IgD-negative memory B cell (primary cell): ENCODE data around the gene SEMA3D. TPM values are rescaled to one million over a fixed set of nuclear protein-coding genes. Genes with fewer than 3 reads are reported as not detected.

Source experiments
- H3K27ac Mint-ChIP-seq, 3 donors: one replicate each; pipeline ENCODE4 v1.8.0; 2020 to 2022; ENCODE audit warnings: mild to moderate bottlenecking in 3 of 3, mixed read lengths in 3 of 3, moderate library complexity in 1 of 3
- H3K27me3 Mint-ChIP-seq: one replicate; pipeline ENCODE4 v1.8.0; 2021; ENCODE audit warnings: mixed read lengths
- H3K36me3 Mint-ChIP-seq: one replicate; pipeline ENCODE4 v1.8.0; 2020; ENCODE audit warnings: mild to moderate bottlenecking, mixed read lengths
- H3K4me1 Mint-ChIP-seq, 3 donors: one replicate each; pipeline ENCODE4 v1.8.0; 2020 to 2022; ENCODE audit warnings: mixed read lengths in 3 of 3, mild to moderate bottlenecking in 1 of 3
- H3K4me3 Mint-ChIP-seq, 4 donors: one replicate each; pipeline ENCODE4 v1.8.0; 2020 to 2022; ENCODE audit warnings: mild to moderate bottlenecking in 4 of 4, mixed read lengths in 4 of 4, moderate library complexity in 3 of 4
- H3K9me3 Mint-ChIP-seq, 3 donors: one replicate each; pipeline ENCODE4 v1.8.0; 2020 to 2021; ENCODE audit warnings: mixed read lengths in 3 of 3, mild to moderate bottlenecking in 1 of 3
- polyA plus RNA-seq: library from polyadenylated mRNA; unstranded; fragments of 300-500 nt; fragmentation: Illumina TruSeq; gene quantifications from one replicate; pipeline ENCODE4 v1.2.3, GENCODE V29; 2021

SEMA3D gene
- polyA plus RNA-seq, 1 donor from 2014 or later, result not detected

DNA sequence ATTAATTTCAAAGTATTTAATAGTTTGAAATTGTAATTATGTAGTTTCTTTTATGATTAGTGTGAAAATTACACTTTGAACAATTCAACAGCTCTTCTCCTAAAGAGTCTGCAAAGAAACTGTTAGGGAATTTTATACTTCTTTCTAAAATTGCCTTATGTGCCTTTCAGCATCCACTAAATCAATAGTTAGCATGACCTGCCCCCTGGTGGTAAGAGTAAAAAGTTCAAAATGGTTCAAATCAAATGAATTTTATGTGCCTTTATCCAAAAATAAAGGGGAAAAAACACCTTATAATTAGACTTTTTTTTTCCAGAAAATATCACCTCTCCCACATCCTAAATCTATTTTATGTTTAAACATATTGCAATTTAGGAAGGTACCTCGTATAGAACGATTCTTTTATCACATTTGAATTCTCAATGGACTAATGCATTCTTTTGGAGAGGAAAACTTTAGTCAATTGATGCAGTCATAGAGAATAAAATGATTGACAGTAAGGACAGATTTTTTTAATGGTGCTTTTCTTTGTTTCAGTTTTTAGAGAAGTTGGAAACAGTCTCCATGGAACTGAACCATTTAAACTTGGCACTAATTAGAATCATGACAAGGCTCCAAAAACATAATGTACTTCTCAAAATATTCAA lies 163.7 kb downstream of the SEMA3D start:
- H3K27ac Mint-ChIP-seq, result no peak overlapping the region
- no peaks in the 10 kb centered on the region for H3K4me1 Mint-ChIP-seq
- H3K9me3 Mint-ChIP-seq, result no peaks in the 10 kb centered on the region
- H3K36me3 Mint-ChIP-seq, result no peaks in the 10 kb centered on the region
- H3K4me3 Mint-ChIP-seq, result no peak overlapping the region
- H3K27me3 Mint-ChIP-seq, result no peaks in the 10 kb centered on the region

- no peaks in the 10 kb centered on the region for H3K36me3 Mint-ChIP-seq
- H3K4me1 Mint-ChIP-seq, result no peaks in the 10 kb centered on the region
- H3K27me3 Mint-ChIP-seq, result no peaks in the 10 kb centered on the region
- no peaks in the 10 kb centered on the region for H3K9me3 Mint-ChIP-seq
- no peak overlapping the region for H3K27ac Mint-ChIP-seq
- no peak overlapping the region for H3K4me3 Mint-ChIP-seq
Observed at GRCh38 chr7:85022064-85022697, 164.7 kb downstream of the SEMA3D start.

DNA sequence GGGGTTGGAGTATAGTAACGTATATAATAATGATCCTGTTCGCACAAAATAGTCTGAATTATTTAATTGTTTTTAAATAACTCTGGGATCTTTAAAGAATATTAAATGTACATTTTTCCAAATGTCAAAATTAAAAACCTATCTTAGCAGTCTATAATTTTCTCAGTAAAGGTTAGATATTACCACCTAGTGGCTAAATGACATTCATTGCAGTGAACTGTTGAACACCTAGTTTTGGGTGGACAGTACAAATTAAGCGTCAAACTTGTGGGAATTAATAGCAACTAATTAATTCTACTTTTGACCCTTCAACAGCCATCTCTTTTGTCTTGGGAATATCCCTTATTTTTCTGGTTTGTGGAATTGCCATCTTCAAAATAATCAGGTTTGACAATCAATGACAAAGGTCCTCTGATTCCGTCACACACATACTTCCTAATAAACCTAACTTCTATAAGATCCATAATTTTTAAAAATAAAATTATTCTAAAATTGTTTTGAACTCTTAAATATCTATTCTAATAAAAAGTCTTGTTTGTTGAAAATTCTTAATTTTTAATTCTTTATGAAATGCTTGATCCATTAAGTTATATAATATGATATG lies 165.7 kb downstream of the SEMA3D start:
- H3K27ac Mint-ChIP-seq, result no peak overlapping the region
- H3K36me3 Mint-ChIP-seq, result no peaks in the 10 kb centered on the region
- H3K9me3 Mint-ChIP-seq, result no peaks in the 10 kb centered on the region
- H3K4me1 Mint-ChIP-seq, result no peaks in the 10 kb centered on the region
- H3K27me3 Mint-ChIP-seq, result no peaks in the 10 kb centered on the region
- H3K4me3 Mint-ChIP-seq, result no peak overlapping the region

GRCh38 chr7:85019778-85020177 lies 167.1 kb downstream of the SEMA3D start:
- Mint-ChIP-seq H3K9me3 (no peaks in the 10 kb centered on the region), H3K4me1 (no peaks in the 10 kb centered on the region), H3K36me3 (no peaks in the 10 kb centered on the region), H3K4me3 (no peak overlapping the region), H3K27me3 (no peaks in the 10 kb centered on the region), H3K27ac (no peak overlapping the region)

GRCh38 chr7:85019176-85019575 lies 167.7 kb downstream of the SEMA3D start:
- Mint-ChIP-seq H3K27me3 (no peaks in the 10 kb centered on the region), H3K36me3 (no peaks in the 10 kb centered on the region), H3K4me3 (no peak overlapping the region), H3K4me1 (no peaks in the 10 kb centered on the region), H3K27ac (no peak overlapping the region), H3K9me3 (no peaks in the 10 kb centered on the region)

DNA sequence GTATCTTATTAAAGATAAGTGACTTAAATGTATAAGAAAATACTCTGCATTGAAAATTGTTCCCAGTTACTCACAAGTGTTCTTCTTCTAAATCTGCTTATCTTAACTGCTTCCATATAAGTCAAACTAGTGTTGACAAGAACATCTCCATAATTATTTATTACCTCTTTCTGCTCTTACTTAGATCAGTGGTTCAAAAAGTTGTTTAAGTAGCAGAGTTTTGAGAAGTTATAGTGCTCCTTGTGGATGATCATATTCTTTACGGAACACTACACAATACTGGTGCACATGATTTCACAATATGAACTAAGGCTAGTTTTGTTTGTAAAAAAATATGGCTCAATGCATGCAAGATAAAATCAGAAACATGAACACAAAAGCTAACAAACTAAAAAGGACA lies 168.4 kb downstream of the SEMA3D start:
- H3K27ac Mint-ChIP-seq, result no peak overlapping the region
- H3K27me3 Mint-ChIP-seq, result no peaks in the 10 kb centered on the region
- H3K4me1 Mint-ChIP-seq, result no peaks in the 10 kb centered on the region
- no peaks in the 10 kb centered on the region for H3K9me3 Mint-ChIP-seq
- no peak overlapping the region for H3K4me3 Mint-ChIP-seq
- no peaks in the 10 kb centered on the region for H3K36me3 Mint-ChIP-seq

DNA sequence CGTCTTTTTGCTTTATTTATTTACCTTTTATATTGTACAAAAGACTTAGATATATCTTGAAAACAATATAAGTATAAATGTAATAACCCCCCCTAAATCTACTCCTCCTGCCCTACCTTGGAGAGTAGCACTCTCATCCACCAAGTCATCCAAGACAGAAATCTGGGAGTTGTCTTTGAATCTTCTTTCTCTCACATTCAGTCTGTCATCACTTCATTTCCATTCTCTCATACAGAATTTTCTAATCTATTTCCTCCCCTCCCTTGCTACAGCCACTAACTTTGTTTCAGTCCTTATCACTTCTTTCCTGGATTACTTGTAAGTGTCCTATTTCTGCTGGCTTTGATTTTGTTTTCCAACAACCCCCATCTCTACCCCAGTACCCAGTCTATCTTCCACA lies 170.6 kb downstream of the SEMA3D start:
- Mint-ChIP-seq H3K36me3 (no peaks in the 10 kb centered on the region), H3K27ac (no peak overlapping the region), H3K4me1 (no peaks in the 10 kb centered on the region), H3K27me3 (no peaks in the 10 kb centered on the region), H3K4me3 (no peak overlapping the region), H3K9me3 (no peaks in the 10 kb centered on the region)

GRCh38 chr7:85014936-85015660 lies 171.8 kb downstream of the SEMA3D start:
- Mint-ChIP-seq H3K27me3 (no peaks in the 10 kb centered on the region), H3K36me3 (no peaks in the 10 kb centered on the region), H3K4me3 (no peak overlapping the region), H3K9me3 (no peaks in the 10 kb centered on the region), H3K4me1 (no peaks in the 10 kb centered on the region), H3K27ac (no peak overlapping the region)

GRCh38 chr7:85011127-85011526 lies 175.7 kb downstream of the SEMA3D start:
- peaks cover 0 to 2% (median 0%) of the 10 kb centered on the region in 3 donors for H3K9me3 Mint-ChIP-seq
- no peaks in the 10 kb centered on the region for H3K27me3 Mint-ChIP-seq
- H3K4me3 Mint-ChIP-seq, result no peak overlapping the region
- no peaks in the 10 kb centered on the region for H3K36me3 Mint-ChIP-seq
- no peaks in the 10 kb centered on the region for H3K4me1 Mint-ChIP-seq
- H3K27ac Mint-ChIP-seq, result no peak overlapping the region

DNA sequence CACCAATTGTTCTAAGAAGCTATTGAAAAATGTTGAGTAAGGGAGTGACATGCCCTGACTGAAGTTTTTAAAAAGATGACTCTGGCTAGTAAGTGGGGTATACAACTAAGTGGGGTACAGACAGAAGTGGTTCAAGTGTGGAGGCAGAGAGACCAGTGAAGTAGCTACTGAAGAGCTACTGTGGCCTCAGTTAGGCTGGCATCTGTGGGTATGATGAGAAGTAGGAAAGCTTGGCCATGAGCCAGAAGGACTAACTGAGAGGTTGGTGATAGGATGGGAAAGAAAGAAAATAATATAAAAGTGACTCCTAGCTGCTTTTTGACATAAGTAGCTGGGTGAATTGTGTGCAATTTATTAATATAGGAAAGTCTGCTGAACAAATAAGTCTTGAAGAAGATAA lies 176.6 kb downstream of the SEMA3D start:
- no peak overlapping the region for H3K4me3 Mint-ChIP-seq
- no peak overlapping the region for H3K27ac Mint-ChIP-seq
- H3K9me3 Mint-ChIP-seq, result peaks cover 0 to 2% (median 0%) of the 10 kb centered on the region in 3 donors
- no peaks in the 10 kb centered on the region for H3K4me1 Mint-ChIP-seq
- no peaks in the 10 kb centered on the region for H3K27me3 Mint-ChIP-seq
- H3K36me3 Mint-ChIP-seq, result no peaks in the 10 kb centered on the region

DNA sequence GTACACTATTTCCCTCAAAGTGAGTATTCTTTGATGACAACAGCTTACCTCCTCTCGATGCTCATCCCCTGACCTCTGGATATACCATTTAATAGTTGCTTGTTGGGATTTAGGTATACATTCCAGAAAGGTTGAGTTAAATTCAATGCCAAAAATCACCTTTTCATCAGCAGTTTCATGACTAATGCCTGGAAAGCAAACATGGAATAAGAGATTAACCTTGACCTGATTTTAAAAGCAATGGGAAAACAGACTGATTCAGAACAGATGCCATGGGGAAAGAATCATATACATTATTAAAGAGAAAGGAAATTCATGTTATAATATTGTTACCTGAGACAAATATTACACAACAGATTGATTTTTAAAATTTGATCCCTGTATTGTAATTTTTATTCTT lies 180.1 kb downstream of the SEMA3D start:
- Mint-ChIP-seq H3K36me3 (no peaks in the 10 kb centered on the region), H3K4me3 (no peak overlapping the region), H3K4me1 (no peaks in the 10 kb centered on the region), H3K27me3 (no peaks in the 10 kb centered on the region), H3K27ac (no peak overlapping the region), H3K9me3 (peaks cover 0 to 2% (median 0%) of the 10 kb centered on the region in 3 donors)

- Mint-ChIP-seq H3K4me1 (no peaks in the 10 kb centered on the region), H3K27me3 (no peaks in the 10 kb centered on the region), H3K9me3 (peaks cover 0 to 2% (median 0%) of the 10 kb centered on the region in 3 donors), H3K4me3 (no peak overlapping the region), H3K27ac (no peak overlapping the region), H3K36me3 (no peaks in the 10 kb centered on the region)
Observed at GRCh38 chr7:85004402-85004801, 182.5 kb downstream of the SEMA3D start.

DNA sequence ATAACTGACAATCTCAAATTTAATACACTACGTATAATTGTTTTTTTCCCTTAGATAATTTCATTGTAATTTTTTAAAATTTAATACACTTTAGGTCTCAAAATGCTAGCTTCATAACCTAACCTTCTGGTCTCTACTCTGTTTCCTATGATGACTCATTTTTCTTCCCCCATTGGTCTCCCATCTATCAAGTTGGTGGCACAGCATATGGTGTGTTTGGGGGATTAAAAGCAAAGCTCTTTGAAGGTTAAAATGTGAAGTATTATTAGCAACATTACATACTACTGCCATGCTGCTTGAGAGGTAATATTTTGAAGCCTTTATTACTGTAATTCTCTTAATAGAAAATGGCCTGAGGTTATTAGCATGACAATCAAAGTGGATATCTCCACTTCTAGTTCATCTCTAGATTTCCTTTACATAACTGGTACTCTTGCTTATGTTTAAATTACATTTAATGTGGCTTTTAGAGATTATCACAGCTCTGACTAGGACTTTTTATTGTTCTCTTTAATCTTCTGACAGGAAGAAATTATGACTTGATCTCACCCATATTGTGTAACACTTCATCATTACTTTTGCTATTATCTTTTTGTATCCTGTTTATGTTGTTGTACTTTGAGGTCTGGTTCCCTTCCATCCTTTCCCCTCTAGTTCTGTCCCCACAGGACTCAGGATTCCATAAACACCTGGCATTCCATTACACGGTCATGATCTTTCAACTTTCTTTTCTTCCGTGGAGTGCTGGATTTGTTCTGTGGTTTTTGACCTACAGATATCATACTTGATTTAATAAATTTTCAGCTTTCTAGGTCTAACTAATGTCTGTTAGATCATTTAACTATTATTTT lies 185.1 kb downstream of the SEMA3D start:
- no peaks in the 10 kb centered on the region for H3K36me3 Mint-ChIP-seq
- no peak overlapping the region for H3K27ac Mint-ChIP-seq
- no peaks in the 10 kb centered on the region for H3K9me3 Mint-ChIP-seq
- H3K4me3 Mint-ChIP-seq, result no peak overlapping the region
- no peaks in the 10 kb centered on the region for H3K27me3 Mint-ChIP-seq
- H3K4me1 Mint-ChIP-seq, result no peaks in the 10 kb centered on the region

- Mint-ChIP-seq H3K36me3 (no peaks in the 10 kb centered on the region), H3K27ac (no peak overlapping the region), H3K4me1 (no peaks in the 10 kb centered on the region), H3K27me3 (no peaks in the 10 kb centered on the region), H3K4me3 (no peak overlapping the region), H3K9me3 (no peaks in the 10 kb centered on the region)
Observed at GRCh38 chr7:85000735-85001350, 186.0 kb downstream of the SEMA3D start.
